HepG2 (cell line): ENCODE results near the gene ZBTB44. TPM values are rescaled to one million over a fixed set of nuclear protein-coding genes. Genes with fewer than 3 reads are reported as not detected.

Source experiments
- ATAC-seq: fragments of 200-7000 bp; cut with Tn5 transposase; 3 replicates; pipeline ENCODE4 v1.9.1; 2020; ENCODE audit warnings: mild to moderate bottlenecking, moderate library complexity
- BruUV-seq: library from RNA; stranded (reverse); fragments of 400-500 nt; replicated peaks from 2 replicates; lab custom pipeline; 2021; lab: Mats Ljungman, UMichigan
- CTCF ChIA-PET: fragments of 300-600 bp; formaldehyde crosslinking; extraction: SDS; loops from one replicate; lab custom pipeline; 2021; ENCODE audit warnings: low total read pairs, inconsistent platforms, low intra/inter-chr PET ratio; lab: Yijun Ruan, JAX
- POLR2A ChIA-PET: fragments of 350-600 bp; sonication (Branson Sonifier 250); formaldehyde crosslinking; loops from one replicate; lab custom pipeline; 2020; ENCODE audit warnings: antibody characterized with exemption, inconsistent platforms; lab: Yijun Ruan, JAX
- DNase-seq: peaks from one replicate; pipeline ENCODE4 v3.0.0-alpha.2; 2015; ENCODE audit warnings: low spot score
- FAIRE-seq: peaks from 3 replicates; lab custom pipeline; 2011; peaks lifted over from hg19 to GRCh38; lab: Jason Lieb, UNC
- H2AFZ ChIP-seq: one replicate; pipeline ENCODE4 v1.6.1; 2011; ENCODE audit warnings: low read length, inconsistent platforms
- H3K27ac ChIP-seq: fragments of 300-600 bp; 3 replicates; pipeline ENCODE4 v1.8.0; 2011; ENCODE audit warnings: mixed run types, mild to moderate bottlenecking, mixed read lengths, low read length, inconsistent platforms; ENCODE audit not compliant: insufficient read depth; ENCODE audit errors: extremely low read length
- H3K27me3 ChIP-seq, 2 experiments: fragments of 200-600 bp in 1 of 2; 2 replicates in 1 of 2; 3 replicates in 1 of 2; pipeline versions ENCODE4 v1.6.0 to v1.8.0; 2011; ENCODE audit warnings: low read length in 2 of 2, mild to moderate bottlenecking in 2 of 2, moderate library complexity in 2 of 2, inconsistent platforms in 1 of 2; ENCODE audit not compliant: insufficient read depth in 2 of 2, control insufficient read depth in 1 of 2
- H3K36me3 ChIP-seq, 2 experiments: fragments of 200-600 bp in 1 of 2; replicated peaks in 1 of 2; 2 replicates in 1 of 2; 3 replicates in 1 of 2; pipeline versions ENCODE4 v1.5.1 to v1.8.0; 2011; ENCODE audit warnings: low read length in 2 of 2, inconsistent platforms in 1 of 2; ENCODE audit not compliant: insufficient read depth in 2 of 2, control insufficient read depth in 1 of 2
- H3K4me1 ChIP-seq: 2 replicates; pipeline ENCODE4 v1.5.1; 2012; ENCODE audit warnings: low read length, inconsistent platforms; ENCODE audit not compliant: insufficient read depth
- H3K4me2 ChIP-seq: 2 replicates; pipeline ENCODE4 v1.6.0; 2011; ENCODE audit warnings: low read depth, low read length, inconsistent platforms
- H3K4me3 ChIP-seq, 3 experiments: fragments of 200-600 bp in 1 of 3; sonication (generic), shearing (Covaris generic) in 1 of 3; replicated peaks in 1 of 3; 2 replicates each; pipeline ENCODE4 v1.5.1; 2011 to 2016; ENCODE audit warnings: low read length in 3 of 3, inconsistent platforms in 2 of 3, low read depth in 2 of 3, mild to moderate bottlenecking in 2 of 3, control low read depth in 1 of 3, mixed read lengths in 1 of 3; ENCODE audit not compliant: insufficient read depth in 1 of 3
- H3K79me2 ChIP-seq: one replicate; pipeline ENCODE4 v1.6.1; 2011; ENCODE audit warnings: low read length, inconsistent platforms; ENCODE audit not compliant: insufficient read depth
- H3K9ac ChIP-seq: 2 replicates; pipeline ENCODE4 v1.6.0; 2011; ENCODE audit warnings: mild to moderate bottlenecking, low read depth, low read length, inconsistent platforms; ENCODE audit not compliant: insufficient read depth
- H3K9me3 ChIP-seq: 2 replicates; pipeline ENCODE4 v1.5.1; 2012; ENCODE audit warnings: mild to moderate bottlenecking, low read length
- H4K20me1 ChIP-seq: 2 replicates; pipeline ENCODE4 v1.6.0; 2011; ENCODE audit warnings: inconsistent platforms, mild to moderate bottlenecking, low read length, moderate library complexity; ENCODE audit not compliant: insufficient read depth
- EED ChIP-seq: sonication (generic); formaldehyde crosslinking; IDR thresholded peaks from 2 replicates; pipeline ENCODE4 v1.5.0; 2020; ENCODE audit warnings: mild to moderate bottlenecking, missing genetic modification reagents
- MED1 ChIP-seq: sonication (generic); formaldehyde crosslinking; IDR thresholded peaks from 2 replicates; pipeline ENCODE4 v1.4.0; 2020; ENCODE audit warnings: missing genetic modification reagents
- TCF12 ChIP-seq, 2 experiments: fragments of 450-650 bp in 1 of 2; sonication (generic) in 1 of 2; formaldehyde crosslinking in 1 of 2; IDR thresholded peaks; 2 replicates each; pipeline versions ENCODE4 v1.6.1 to v1.8.0; 2017 to 2022; ENCODE audit warnings: antibody characterized with exemption in 1 of 2, mild to moderate bottlenecking in 1 of 2, missing genetic modification reagents in 1 of 2, moderate library complexity in 1 of 2
- ZNF136 ChIP-seq: sonication (generic); formaldehyde crosslinking; IDR thresholded peaks from 2 replicates; pipeline ENCODE4 v1.8.1; 2022; ENCODE audit warnings: low read depth, mild to moderate bottlenecking, moderate library complexity, missing genetic modification reagents
- ZNF24 ChIP-seq: fragments of 450-650 bp; IDR thresholded peaks from 2 replicates; pipeline ENCODE4 v1.6.1; 2017; ENCODE audit warnings: antibody characterized with exemption, mild to moderate bottlenecking
- ZNF513 ChIP-seq: sonication (generic); formaldehyde crosslinking; conservative IDR thresholded peaks from 2 replicates; pipeline ENCODE4 v1.5.0; 2020; ENCODE audit warnings: missing genetic modification reagents
- ZNF800 ChIP-seq: sonication (generic); formaldehyde crosslinking; IDR thresholded peaks from 2 replicates; pipeline ENCODE4 v1.4.0; 2020; ENCODE audit warnings: missing genetic modification reagents
- WGBS: methylation state at CpG from one replicate; pipeline ENCODE4 v1.1.6; 2017; ENCODE audit warnings: low lambda C conversion rate; 5-methylcytosine and 5-hydroxymethylcytosine counted together
- in situ Hi-C: cut with HindIII; loops from 2 replicates; pipeline ENCODE4 v1.10.0; 2017; ENCODE audit warnings: low pct_unique_long_range_greater_than_20kb; ENCODE audit not compliant: extremely low pct_ligation_motif_present
- intact Hi-C: fragments of 100-400 bp; cut with micrococcal nuclease; formaldehyde crosslinking; loops from one replicate; pipeline ENCODE4 v1.10.0; 2022; ENCODE audit not compliant: unreplicated experiment
- polyA plus RNA-seq, 8 experiments: library from polyadenylated mRNA; depleted of rRNA in 3 of 8; stranded (reverse) in 7 of 8; unstranded in 1 of 8; fragments of >200 nt; fragmentation: Illumina TruSeq in 4 of 8; extraction: Trizol in 4 of 8; gene quantifications; 2 replicates each; pipeline versions ENCODE4 v1.2.1 to v1.2.3, GENCODE V29; 2011 to 2016; ENCODE audit warnings: low read depth in 4 of 8, missing spikeins in 1 of 8, mixed read lengths in 1 of 8; ENCODE audit not compliant: insufficient read depth in 1 of 8
- total RNA-seq, 5 experiments: library from RNA; depleted of rRNA; stranded (reverse); fragments of >200 nt; fragmentation: Illumina TruSeq; extraction: Trizol; gene quantifications; 2 replicates each; pipeline ENCODE4 v1.2.3, GENCODE V29; 2016; ENCODE audit warnings: low read depth in 1 of 5
- TF ChIP-seq, protein P1 (sequence below): sonication (generic); formaldehyde crosslinking; conservative IDR thresholded peaks from 2 replicates; pipeline ENCODE4 v1.4.0; 2020; ENCODE audit warnings: mild to moderate bottlenecking, missing genetic modification reagents, moderate library complexity
- TF ChIP-seq, protein P2 (sequence below): sonication (generic); formaldehyde crosslinking; IDR thresholded peaks from 2 replicates; pipeline ENCODE4 v1.5.1; 2020; ENCODE audit warnings: missing genetic modification reagents, mild to moderate bottlenecking, borderline replicate concordance
- TF ChIP-seq, protein P3 (sequence below): sonication (generic); formaldehyde crosslinking; IDR thresholded peaks from 2 replicates; pipeline ENCODE4 v1.8.1; 2023; ENCODE audit warnings: missing genetic modification reagents, inconsistent platforms, borderline replicate concordance

Gene ZBTB44
- total and polyA plus RNA-seq, 2 of the 13 experiments (the other 11 are each of a cell fraction or from before 2014, with no cell fraction given) = 22.8 to 23.6 TPM

DNA sequence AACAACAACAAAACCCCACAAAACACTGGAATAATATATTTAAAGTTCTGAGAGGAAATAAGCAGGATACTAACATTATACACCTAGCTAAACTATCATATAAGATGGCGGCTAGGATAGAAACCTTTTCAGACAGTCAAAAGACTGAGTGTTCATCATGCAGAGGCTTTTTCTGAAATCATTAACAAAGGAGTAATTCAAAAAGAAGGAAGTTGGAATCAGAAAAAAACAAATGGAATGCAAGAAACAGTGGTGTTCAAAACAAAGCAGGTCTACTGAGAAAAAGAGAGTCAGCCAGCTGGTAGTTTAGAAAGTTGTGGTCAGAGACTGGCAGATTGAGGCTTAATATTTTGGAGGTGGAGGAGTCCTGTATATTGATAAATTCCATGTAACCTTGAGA lies 30.1 kb upstream of the ZBTB44 start (continued):
- no peak for TF ChIP-seq ZNF513
- TF ChIP-seq, protein P1, sequence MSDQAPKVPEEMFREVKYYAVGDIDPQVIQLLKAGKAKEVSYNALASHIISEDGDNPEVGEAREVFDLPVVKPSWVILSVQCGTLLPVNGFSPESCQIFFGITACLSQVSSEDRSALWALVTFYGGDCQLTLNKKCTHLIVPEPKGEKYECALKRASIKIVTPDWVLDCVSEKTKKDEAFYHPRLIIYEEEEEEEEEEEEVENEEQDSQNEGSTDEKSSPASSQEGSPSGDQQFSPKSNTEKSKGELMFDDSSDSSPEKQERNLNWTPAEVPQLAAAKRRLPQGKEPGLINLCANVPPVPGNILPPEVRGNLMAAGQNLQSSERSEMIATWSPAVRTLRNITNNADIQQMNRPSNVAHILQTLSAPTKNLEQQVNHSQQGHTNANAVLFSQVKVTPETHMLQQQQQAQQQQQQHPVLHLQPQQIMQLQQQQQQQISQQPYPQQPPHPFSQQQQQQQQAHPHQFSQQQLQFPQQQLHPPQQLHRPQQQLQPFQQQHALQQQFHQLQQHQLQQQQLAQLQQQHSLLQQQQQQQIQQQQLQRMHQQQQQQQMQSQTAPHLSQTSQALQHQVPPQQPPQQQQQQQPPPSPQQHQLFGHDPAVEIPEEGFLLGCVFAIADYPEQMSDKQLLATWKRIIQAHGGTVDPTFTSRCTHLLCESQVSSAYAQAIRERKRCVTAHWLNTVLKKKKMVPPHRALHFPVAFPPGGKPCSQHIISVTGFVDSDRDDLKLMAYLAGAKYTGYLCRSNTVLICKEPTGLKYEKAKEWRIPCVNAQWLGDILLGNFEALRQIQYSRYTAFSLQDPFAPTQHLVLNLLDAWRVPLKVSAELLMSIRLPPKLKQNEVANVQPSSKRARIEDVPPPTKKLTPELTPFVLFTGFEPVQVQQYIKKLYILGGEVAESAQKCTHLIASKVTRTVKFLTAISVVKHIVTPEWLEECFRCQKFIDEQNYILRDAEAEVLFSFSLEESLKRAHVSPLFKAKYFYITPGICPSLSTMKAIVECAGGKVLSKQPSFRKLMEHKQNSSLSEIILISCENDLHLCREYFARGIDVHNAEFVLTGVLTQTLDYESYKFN (CRISPR knock-in tag) = no peak

DNA sequence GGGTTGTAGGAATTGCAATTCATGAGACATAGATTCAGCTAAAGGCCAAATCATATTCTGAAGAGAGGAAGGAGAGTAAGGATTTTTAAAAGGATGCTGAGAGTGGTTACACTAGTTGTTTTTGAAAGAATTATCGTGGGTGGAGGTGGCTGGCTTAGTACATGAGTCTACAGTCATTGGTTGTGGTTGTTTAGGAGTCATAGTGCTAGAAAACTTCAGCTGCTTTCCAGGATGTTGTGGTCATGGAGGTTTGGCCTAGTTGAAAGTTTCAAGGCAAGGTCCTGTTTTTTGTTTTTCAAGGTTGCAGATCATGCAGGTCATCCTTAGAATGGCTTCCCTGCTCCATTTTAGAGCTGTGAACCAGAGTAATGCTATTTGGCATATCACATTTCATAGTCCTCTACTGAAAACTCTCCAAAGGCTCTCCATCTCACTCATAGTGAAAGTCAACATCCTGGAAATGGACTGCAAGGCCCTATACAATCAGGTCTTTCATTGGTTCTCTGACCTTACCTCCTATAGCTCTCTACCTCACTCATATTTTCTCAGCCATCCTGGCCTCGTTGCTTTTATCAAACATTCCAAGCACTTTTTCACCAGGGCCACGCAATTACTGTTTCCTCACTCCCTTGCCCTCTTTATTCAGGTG lies 26.1 kb upstream of the ZBTB44 start:
- Histone ChIP-seq H3K79me2 (no peaks in the 10 kb centered on the region), H3K9me3 (peaks cover 13% of the 10 kb centered on the region), H3K9ac (no peak overlapping the region), H3K4me1 (peaks cover 27% of the 10 kb centered on the region), H3K4me3 (no peak overlapping the region), H2AFZ (no peak overlapping the region), H3K4me2 (no peak overlapping the region), H3K27me3 (no peaks in the 10 kb centered on the region), H3K36me3 (no peaks in the 10 kb centered on the region), H3K27ac (no peak overlapping the region), H4K20me1 (no peaks in the 10 kb centered on the region)
- no peak for DNase-seq
- POLR2A ChIA-PET = no interaction called here
- WGBS = under 1% methylated on average over 3 of the region's 3 CpGs
- FAIRE-seq = no peak
- intact Hi-C loops (no loop called here), in situ Hi-C loops (no loop called here)
- CTCF ChIA-PET = no interaction called here
- no TSS peak for BruUV-seq
- no peak for ATAC-seq
- TF ChIP-seq, protein P2, sequence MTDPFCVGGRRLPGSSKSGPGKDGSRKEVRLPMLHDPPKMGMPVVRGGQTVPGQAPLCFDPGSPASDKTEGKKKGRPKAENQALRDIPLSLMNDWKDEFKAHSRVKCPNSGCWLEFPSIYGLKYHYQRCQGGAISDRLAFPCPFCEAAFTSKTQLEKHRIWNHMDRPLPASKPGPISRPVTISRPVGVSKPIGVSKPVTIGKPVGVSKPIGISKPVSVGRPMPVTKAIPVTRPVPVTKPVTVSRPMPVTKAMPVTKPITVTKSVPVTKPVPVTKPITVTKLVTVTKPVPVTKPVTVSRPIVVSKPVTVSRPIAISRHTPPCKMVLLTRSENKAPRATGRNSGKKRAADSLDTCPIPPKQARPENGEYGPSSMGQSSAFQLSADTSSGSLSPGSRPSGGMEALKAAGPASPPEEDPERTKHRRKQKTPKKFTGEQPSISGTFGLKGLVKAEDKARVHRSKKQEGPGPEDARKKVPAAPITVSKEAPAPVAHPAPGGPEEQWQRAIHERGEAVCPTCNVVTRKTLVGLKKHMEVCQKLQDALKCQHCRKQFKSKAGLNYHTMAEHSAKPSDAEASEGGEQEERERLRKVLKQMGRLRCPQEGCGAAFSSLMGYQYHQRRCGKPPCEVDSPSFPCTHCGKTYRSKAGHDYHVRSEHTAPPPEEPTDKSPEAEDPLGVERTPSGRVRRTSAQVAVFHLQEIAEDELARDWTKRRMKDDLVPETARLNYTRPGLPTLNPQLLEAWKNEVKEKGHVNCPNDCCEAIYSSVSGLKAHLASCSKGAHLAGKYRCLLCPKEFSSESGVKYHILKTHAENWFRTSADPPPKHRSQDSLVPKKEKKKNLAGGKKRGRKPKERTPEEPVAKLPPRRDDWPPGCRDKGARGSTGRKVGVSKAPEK = no peak
- no peak for TF ChIP-seq ZNF800
- TF ChIP-seq ZNF136 (CRISPR knock-in tag) = no peak
- no peak for TF ChIP-seq ZNF24
- TF ChIP-seq MED1 (CRISPR knock-in tag) = no peak
- TF ChIP-seq, protein P3, sequence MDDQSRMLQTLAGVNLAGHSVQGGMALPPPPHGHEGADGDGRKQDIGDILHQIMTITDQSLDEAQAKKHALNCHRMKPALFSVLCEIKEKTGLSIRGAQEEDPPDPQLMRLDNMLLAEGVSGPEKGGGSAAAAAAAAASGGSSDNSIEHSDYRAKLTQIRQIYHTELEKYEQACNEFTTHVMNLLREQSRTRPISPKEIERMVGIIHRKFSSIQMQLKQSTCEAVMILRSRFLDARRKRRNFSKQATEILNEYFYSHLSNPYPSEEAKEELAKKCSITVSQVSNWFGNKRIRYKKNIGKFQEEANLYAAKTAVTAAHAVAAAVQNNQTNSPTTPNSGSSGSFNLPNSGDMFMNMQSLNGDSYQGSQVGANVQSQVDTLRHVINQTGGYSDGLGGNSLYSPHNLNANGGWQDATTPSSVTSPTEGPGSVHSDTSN = no peak
- no peak for TF ChIP-seq EED (CRISPR knock-in tag)
- no peak for TF ChIP-seq TCF12 (IDR thresholded peaks at IDR 0.05)
- no peak for TF ChIP-seq TCF12 (CRISPR knock-in tag; IDR thresholded peaks at IDR 0.05)
